Caco-2 (cell line): Measurements from ENCODE around the gene ZNF410. TPM values are rescaled to one million over a fixed set of nuclear protein-coding genes. Genes with fewer than 3 reads are reported as not detected.
"Not testable (repeated sequence)": the region's sequence is repeated elsewhere in the genome, so short reads cannot be mapped to it uniquely, and the experiment has no call there.

Experiments used
- BruUV-seq: library from RNA; stranded (reverse); fragments of 400-500 nt; replicated peaks from 2 replicates; lab custom pipeline; 2021; lab: Mats Ljungman, UMichigan
- CTCF ChIA-PET: fragments of 300-600 bp; sonication (Branson Sonifier 250); formaldehyde crosslinking; loops from one replicate; lab custom pipeline; 2022; ENCODE audit warnings: antibody characterized with exemption; lab: Charles Lee
- POLR2A ChIA-PET: fragments of 300-600 bp; sonication (Branson Sonifier 250); formaldehyde crosslinking; loops from one replicate; lab custom pipeline; 2022; ENCODE audit warnings: antibody characterized with exemption; lab: Charles Lee
- DNase-seq, 2 experiments: peaks; one replicate each; pipeline versions ENCODE4 v3.0.0 to v3.0.0-alpha.2; 2020 to 2022
- H3K27me3 ChIP-seq: replicated peaks from 2 replicates; pipeline ENCODE4 v1.6.0; 2011; ENCODE audit warnings: low read length; ENCODE audit not compliant: control insufficient read depth, insufficient read depth
- H3K36me3 ChIP-seq: 2 replicates; pipeline ENCODE4 v1.5.1; 2011; ENCODE audit warnings: low read length; ENCODE audit not compliant: control insufficient read depth, insufficient read depth
- H3K4me1 ChIP-seq: fragments of 250-450 bp; sonication (Bioruptor Pico); 2 replicates; pipeline ENCODE4 v1.5.1; 2020; ENCODE audit warnings: mild to moderate bottlenecking
- H3K4me3 ChIP-seq: 2 replicates; pipeline ENCODE4 v1.5.1; 2011; ENCODE audit warnings: low read depth, mild to moderate bottlenecking, control low read depth, low read length
- H3K9me3 ChIP-seq: fragments of 250-450 bp; sonication (Bioruptor Pico); 2 replicates; pipeline ENCODE4 v1.5.1; 2020; ENCODE audit warnings: mild to moderate bottlenecking, moderate library complexity
- H3K27ac Mint-ChIP-seq: one replicate; pipeline ENCODE4 v1.8.0; 2022; ENCODE audit warnings: mixed read lengths; ENCODE audit not compliant: unreplicated experiment
- H3K27me3 Mint-ChIP-seq: one replicate; pipeline ENCODE4 v1.8.0; 2022; ENCODE audit warnings: mixed read lengths; ENCODE audit not compliant: insufficient read depth, unreplicated experiment
- H3K36me3 Mint-ChIP-seq: one replicate; pipeline ENCODE4 v1.8.0; 2022; ENCODE audit warnings: mild to moderate bottlenecking, mixed read lengths; ENCODE audit not compliant: insufficient read depth, unreplicated experiment
- H3K4me1 Mint-ChIP-seq: one replicate; pipeline ENCODE4 v1.8.0; 2022; ENCODE audit warnings: low read depth, mixed read lengths; ENCODE audit not compliant: unreplicated experiment
- H3K4me3 Mint-ChIP-seq: one replicate; pipeline ENCODE4 v1.8.0; 2022; ENCODE audit warnings: mild to moderate bottlenecking, moderate library complexity, mixed read lengths; ENCODE audit not compliant: unreplicated experiment
- H3K9me3 Mint-ChIP-seq: one replicate; pipeline ENCODE4 v1.8.0; 2022; ENCODE audit warnings: mixed read lengths; ENCODE audit not compliant: unreplicated experiment
- intact Hi-C: fragments of 100-400 bp; cut with micrococcal nuclease; formaldehyde crosslinking; loops from one replicate; pipeline ENCODE4 v1.10.0; 2022; ENCODE audit not compliant: unreplicated experiment
- total RNA-seq: library from RNA; stranded (reverse); gene quantifications from 2 replicates; pipeline ENCODE4 v1.2.3, GENCODE V29; 2022
- TF ChIP-seq, protein P1 (sequence below), 2 experiments: fragments of 200-600 bp in 1 of 2; IDR thresholded peaks; 1 replicate in 1 of 2; 2 replicates in 1 of 2; pipeline versions ENCODE4 v1.5.1 to v1.8.0; 2011 to 2022; ENCODE audit warnings: antibody characterized with exemption in 1 of 2, control low read depth in 1 of 2, inconsistent platforms in 1 of 2, low read depth in 1 of 2, low read length in 1 of 2, mild to moderate bottlenecking in 1 of 2, moderate library complexity in 1 of 2; ENCODE audit not compliant: insufficient read depth in 1 of 2, severe bottlenecking in 1 of 2, unreplicated experiment in 1 of 2

The ZNF410 gene
- total RNA-seq, 1 experiment from 2014 or later: 36.8 TPM

GRCh38 chr14:73889376-73889775 lies 2.7 kb downstream of the ZNF410 start:
- H3K4me3 Mint-ChIP-seq: no peak overlapping the region
- Histone ChIP-seq H3K27me3 (no peaks in the 10 kb centered on the region), H3K36me3 (no peaks in the 10 kb centered on the region), H3K9me3 (no peaks in the 10 kb centered on the region), H3K4me1 (peaks cover 17% of the 10 kb centered on the region), H3K4me3 (no peak overlapping the region)
- H3K27me3 Mint-ChIP-seq: no peaks in the 10 kb centered on the region
- peaks cover 26% of the 10 kb centered on the region for H3K4me1 Mint-ChIP-seq
- TF ChIP-seq, protein P1, sequence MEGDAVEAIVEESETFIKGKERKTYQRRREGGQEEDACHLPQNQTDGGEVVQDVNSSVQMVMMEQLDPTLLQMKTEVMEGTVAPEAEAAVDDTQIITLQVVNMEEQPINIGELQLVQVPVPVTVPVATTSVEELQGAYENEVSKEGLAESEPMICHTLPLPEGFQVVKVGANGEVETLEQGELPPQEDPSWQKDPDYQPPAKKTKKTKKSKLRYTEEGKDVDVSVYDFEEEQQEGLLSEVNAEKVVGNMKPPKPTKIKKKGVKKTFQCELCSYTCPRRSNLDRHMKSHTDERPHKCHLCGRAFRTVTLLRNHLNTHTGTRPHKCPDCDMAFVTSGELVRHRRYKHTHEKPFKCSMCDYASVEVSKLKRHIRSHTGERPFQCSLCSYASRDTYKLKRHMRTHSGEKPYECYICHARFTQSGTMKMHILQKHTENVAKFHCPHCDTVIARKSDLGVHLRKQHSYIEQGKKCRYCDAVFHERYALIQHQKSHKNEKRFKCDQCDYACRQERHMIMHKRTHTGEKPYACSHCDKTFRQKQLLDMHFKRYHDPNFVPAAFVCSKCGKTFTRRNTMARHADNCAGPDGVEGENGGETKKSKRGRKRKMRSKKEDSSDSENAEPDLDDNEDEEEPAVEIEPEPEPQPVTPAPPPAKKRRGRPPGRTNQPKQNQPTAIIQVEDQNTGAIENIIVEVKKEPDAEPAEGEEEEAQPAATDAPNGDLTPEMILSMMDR (IDR thresholded peaks at IDR 0.05; ENCODE audit: insufficient read depth in 1 of 2, low read depth in 1 of 2, low read length in 1 of 2, severe bottlenecking in 1 of 2, unreplicated experiment in 1 of 2): no peak
- H3K9me3 Mint-ChIP-seq: no peaks in the 10 kb centered on the region
- no peak overlapping the region for H3K27ac Mint-ChIP-seq
- no TSS peak for BruUV-seq
- H3K36me3 Mint-ChIP-seq: peaks cover 25% of the 10 kb centered on the region
- CTCF ChIA-PET: interaction anchor here (0.7 kb wide), 1 partner anchor 9 kb away, joined by 4 read pairs; no protein-coding TSS in a partner anchor
- intact Hi-C loops: loop anchor here (5.0 kb wide), 2 partner anchors 52 to 63 kb away; partner anchors contain the start of genes COQ6 and FAM161B
- POLR2A ChIA-PET: interaction anchor here (0.7 kb wide), 1 partner anchor 599 kb away, joined by 9 read pairs; no protein-coding TSS in a partner anchor
- DNase-seq: no peak

GRCh38 chr14:73894180-73894687 lies 7.6 kb downstream of the ZNF410 start:
- H3K27me3 ChIP-seq, H3K27me3 Mint-ChIP-seq, H3K4me3 ChIP-seq, H3K4me1 ChIP-seq, H3K36me3 ChIP-seq, intact Hi-C loops, CTCF ChIA-PET, H3K4me1 Mint-ChIP-seq, H3K27ac Mint-ChIP-seq, H3K9me3 Mint-ChIP-seq, H3K4me3 Mint-ChIP-seq, DNase-seq, BruUV-seq, H3K9me3 ChIP-seq: not testable (repeated sequence)
- peaks cover 55% of the 10 kb centered on the region for H3K36me3 Mint-ChIP-seq
- POLR2A ChIA-PET: interaction anchor here (0.7 kb wide), 1 partner anchor 8 kb away, joined by 4 read pairs; no protein-coding TSS in a partner anchor

DNA sequence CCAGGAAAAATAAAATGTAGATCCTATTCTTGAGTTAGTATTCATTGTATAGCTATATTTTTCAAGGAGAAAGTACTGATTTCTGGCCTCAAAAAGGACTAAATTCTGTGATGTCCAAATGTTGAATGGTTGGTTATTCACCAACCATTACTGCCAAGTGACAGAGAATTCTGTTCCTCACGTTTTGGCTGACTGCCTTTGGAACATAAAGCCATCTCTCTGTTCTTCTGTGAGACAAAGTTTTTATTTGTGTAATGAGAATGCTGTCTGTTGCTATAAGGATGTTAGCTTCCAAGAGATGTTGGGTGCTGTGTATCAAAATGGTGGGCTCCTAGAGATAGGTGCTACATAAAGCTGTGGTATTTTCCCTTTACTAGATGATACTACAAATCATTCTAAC lies 9.3 kb downstream of the ZNF410 start:
- Mint-ChIP-seq H3K4me1 (no peaks in the 10 kb centered on the region), H3K4me3 (no peak overlapping the region), H3K27me3 (no peaks in the 10 kb centered on the region), H3K36me3 (peaks cover 63% of the 10 kb centered on the region), H3K27ac (no peak overlapping the region), H3K9me3 (no peaks in the 10 kb centered on the region)
- Histone ChIP-seq H3K4me3 (no peak overlapping the region), H3K27me3 (no peaks in the 10 kb centered on the region), H3K36me3 (peaks cover 1% of the 10 kb centered on the region; the same call in 1 of the 2 replicates), H3K4me1 (no peaks in the 10 kb centered on the region), H3K9me3 (no peaks in the 10 kb centered on the region)
- TF ChIP-seq, protein P1 (IDR thresholded peaks at IDR 0.05; ENCODE audit: insufficient read depth in 1 of 2, low read depth in 1 of 2, low read length in 1 of 2, severe bottlenecking in 1 of 2, unreplicated experiment in 1 of 2): no peak
- ChIA-PET CTCF (no interaction called here), POLR2A (no interaction called here)
- BruUV-seq: no TSS peak
- intact Hi-C loops: no loop called here
- DNase-seq: no peak
